HEK293T (cell line): Measurements from ENCODE around the gene ACSF2.

Source experiments
- ARNT ChIP-seq: fragments of 450-650 bp; IDR thresholded peaks from 2 replicates; pipeline ENCODE4 v1.6.1; 2017; ENCODE audit warnings: mild to moderate bottlenecking
- BHLHE40 ChIP-seq: fragments of 450-650 bp; IDR thresholded peaks from 2 replicates; pipeline ENCODE4 v1.6.1; 2016; ENCODE audit warnings: mild to moderate bottlenecking, moderate library complexity, borderline replicate concordance
- ELF4 ChIP-seq: fragments of 450-650 bp; IDR thresholded peaks from 2 replicates; pipeline ENCODE4 v1.6.1; 2017; ENCODE audit warnings: antibody characterized with exemption
- FOXA1 ChIP-seq: fragments of 450-650 bp; IDR thresholded peaks from 2 replicates; pipeline ENCODE4 v1.6.1; 2016; ENCODE audit warnings: mild to moderate bottlenecking
- FOXK2 ChIP-seq: fragments of 450-650 bp; IDR thresholded peaks from 2 replicates; pipeline ENCODE4 v1.6.1; 2016; ENCODE audit warnings: mild to moderate bottlenecking
- FOXM1 ChIP-seq: fragments of 450-650 bp; IDR thresholded peaks from 2 replicates; pipeline ENCODE4 v1.6.1; 2017; ENCODE audit warnings: mild to moderate bottlenecking, borderline replicate concordance
- L3MBTL2 ChIP-seq: fragments of 450-650 bp; conservative IDR thresholded peaks from 2 replicates; pipeline ENCODE4 v1.6.1; 2016; ENCODE audit warnings: mild to moderate bottlenecking
- SUZ12 ChIP-seq: fragments of 450-650 bp; IDR thresholded peaks from 2 replicates; pipeline ENCODE4 v1.6.1; 2016; ENCODE audit warnings: mild to moderate bottlenecking
- TARDBP ChIP-seq: fragments of 450-650 bp; IDR thresholded peaks from 2 replicates; pipeline ENCODE4 v1.6.1; 2016
- ZNF384 ChIP-seq: fragments of 450-650 bp; IDR thresholded peaks from 2 replicates; pipeline ENCODE4 v1.6.1; 2016
- TF ChIP-seq, protein P1 (sequence below): fragments of 450-650 bp; IDR thresholded peaks from 2 replicates; pipeline ENCODE4 v1.6.1; 2016

DNA sequence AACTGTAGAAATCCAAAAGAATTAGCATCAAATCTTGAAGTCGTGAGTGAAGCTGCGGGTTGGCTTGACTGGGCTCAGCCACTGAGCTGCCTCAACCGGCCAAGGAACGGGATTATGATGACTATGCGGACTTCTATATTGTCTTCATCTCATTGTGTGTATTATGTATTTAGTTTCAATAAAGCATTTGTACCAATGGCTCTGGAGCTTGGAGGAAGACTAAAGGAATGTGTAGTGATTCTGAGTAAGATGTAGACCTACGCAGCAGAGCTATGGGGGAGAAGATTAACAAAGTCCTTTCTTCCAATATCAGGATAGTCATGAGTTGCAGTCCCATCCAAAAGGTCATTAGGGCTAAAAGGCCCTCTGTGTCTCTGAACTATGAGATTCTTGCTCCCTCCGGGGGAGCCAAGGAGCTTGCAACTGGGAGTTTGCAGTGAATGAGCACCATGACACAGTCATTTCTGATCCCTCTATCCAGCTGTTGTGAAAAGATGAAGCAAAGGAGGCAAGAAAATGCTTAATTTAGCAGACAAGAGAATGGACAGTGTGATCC, 44.7 kb upstream of the ACSF2 start:
- TF ChIP-seq L3MBTL2 (no peak), BHLHE40 (no peak), ZNF384 (no peak), SUZ12 (no peak), FOXA1 (no peak), ARNT (no peak), TARDBP (no peak), FOXK2 (no peak), ELF4 (no peak), FOXM1 (no peak)
- TF ChIP-seq, protein P1, sequence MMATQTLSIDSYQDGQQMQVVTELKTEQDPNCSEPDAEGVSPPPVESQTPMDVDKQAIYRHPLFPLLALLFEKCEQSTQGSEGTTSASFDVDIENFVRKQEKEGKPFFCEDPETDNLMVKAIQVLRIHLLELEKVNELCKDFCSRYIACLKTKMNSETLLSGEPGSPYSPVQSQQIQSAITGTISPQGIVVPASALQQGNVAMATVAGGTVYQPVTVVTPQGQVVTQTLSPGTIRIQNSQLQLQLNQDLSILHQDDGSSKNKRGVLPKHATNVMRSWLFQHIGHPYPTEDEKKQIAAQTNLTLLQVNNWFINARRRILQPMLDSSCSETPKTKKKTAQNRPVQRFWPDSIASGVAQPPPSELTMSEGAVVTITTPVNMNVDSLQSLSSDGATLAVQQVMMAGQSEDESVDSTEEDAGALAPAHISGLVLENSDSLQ = no peak
